Endothelial cell of umbilical vein (primary cell): Measurements from ENCODE around the gene PPCDC. TPM values are rescaled to one million over a fixed set of nuclear protein-coding genes. Genes with fewer than 3 reads are reported as not detected.

Experiments used
- Bru-seq: library from RNA; stranded (reverse); fragments of 400-500 nt; gene quantifications from one replicate; lab custom pipeline; 2021; lab: Mats Ljungman, UMichigan
- BruChase-seq, 2 experiments: library from RNA; stranded (reverse); fragments of 400-500 nt; gene quantifications; one replicate each; lab custom pipeline; 2021; lab: Mats Ljungman, UMichigan
- BruUV-seq: library from RNA; stranded (reverse); fragments of 400-500 nt; replicated peaks from 2 replicates; lab custom pipeline; 2021; lab: Mats Ljungman, UMichigan
- CTCF ChIA-PET: fragments of 300-600, 350-600 bp; sonication (Branson Sonifier 250); formaldehyde crosslinking; loops from one replicate; lab custom pipeline; 2021; ENCODE audit warnings: antibody characterized with exemption, inconsistent platforms; lab: Charles Lee
- POLR2A ChIA-PET: fragments of 300-600, 350-600 bp; sonication (Branson Sonifier 250); formaldehyde crosslinking; loops from one replicate; lab custom pipeline; 2021; ENCODE audit warnings: antibody characterized with exemption, inconsistent platforms; lab: Charles Lee
- DNase-seq: peaks from one replicate; pipeline ENCODE4 v3.0.0-alpha.2; 2011; ENCODE audit warnings: low read depth, low spot score
- FAIRE-seq: peaks from 2 replicates; lab custom pipeline; 2011; peaks lifted over from hg19 to GRCh38; lab: Jason Lieb, UNC
- H2AFZ ChIP-seq: 2 replicates; pipeline ENCODE4 v1.6.0; 2012; ENCODE audit warnings: low read depth, low read length, control low read depth, inconsistent platforms
- H3K27ac ChIP-seq: 2 replicates; pipeline ENCODE4 v1.5.1; 2011; ENCODE audit warnings: low read depth, mild to moderate bottlenecking, control low read depth, low read length, moderate library complexity; ENCODE audit not compliant: insufficient read depth
- H3K27me3 ChIP-seq, 2 experiments: 2 replicates each; pipeline versions ENCODE4 v1.6.0 to v1.6.1; 2011; ENCODE audit warnings: low read length in 2 of 2, mixed read lengths in 1 of 2; ENCODE audit not compliant: control insufficient read depth in 2 of 2, insufficient read depth in 2 of 2
- H3K36me3 ChIP-seq, 2 experiments: 2 replicates in 1 of 2; 3 replicates in 1 of 2; pipeline ENCODE4 v1.5.1; 2011; ENCODE audit warnings: low read length in 2 of 2, mild to moderate bottlenecking in 1 of 2, moderate library complexity in 1 of 2; ENCODE audit not compliant: control insufficient read depth in 2 of 2, insufficient read depth in 2 of 2; ENCODE audit errors: extremely low read depth in 1 of 2
- H3K4me1 ChIP-seq: 3 replicates; pipeline ENCODE4 v1.5.1; 2011; ENCODE audit warnings: mild to moderate bottlenecking, low read length; ENCODE audit not compliant: control insufficient read depth, insufficient read depth; ENCODE audit errors: extremely low read depth
- H3K4me2 ChIP-seq: 2 replicates; pipeline ENCODE4 v1.6.1; 2011; ENCODE audit warnings: low read length, control low read depth, mixed read lengths; ENCODE audit not compliant: insufficient read depth
- H3K4me3 ChIP-seq, 3 experiments: fragments of 200-600 bp in 1 of 3; sonication (generic), shearing (Covaris generic) in 1 of 3; replicated peaks in 1 of 3; 2 replicates each; pipeline ENCODE4 v1.5.1; 2011 to 2016; ENCODE audit warnings: control low read depth in 3 of 3, low read length in 3 of 3, mild to moderate bottlenecking in 2 of 3, inconsistent platforms in 1 of 3, low read depth in 1 of 3, moderate library complexity in 1 of 3; ENCODE audit not compliant: insufficient read depth in 1 of 3
- H3K79me2 ChIP-seq: 2 replicates; pipeline ENCODE4 v1.6.0; 2012; ENCODE audit warnings: low read length, inconsistent platforms; ENCODE audit not compliant: control insufficient read depth, insufficient read depth
- H3K9ac ChIP-seq: replicated peaks from 2 replicates; pipeline ENCODE3; 2011; ENCODE audit warnings: low read length, control low read depth; ENCODE audit not compliant: insufficient read depth; ENCODE audit errors: extremely low read depth
- H3K9me1 ChIP-seq: replicated peaks from 3 replicates; pipeline ENCODE4 v1.6.0; 2011; ENCODE audit warnings: mild to moderate bottlenecking, low read length; ENCODE audit not compliant: control insufficient read depth, insufficient read depth; ENCODE audit errors: extremely low read depth
- H3K9me3 ChIP-seq: replicated peaks from 2 replicates; pipeline ENCODE4 v1.5.1; 2012; ENCODE audit warnings: low read length, inconsistent platforms; ENCODE audit not compliant: control insufficient read depth, insufficient read depth
- H4K20me1 ChIP-seq: replicated peaks from 2 replicates; pipeline ENCODE3; 2011; ENCODE audit warnings: mild to moderate bottlenecking, low read length; ENCODE audit not compliant: control insufficient read depth, insufficient read depth; ENCODE audit errors: extremely low read depth
- FOS ChIP-seq: IDR thresholded peaks from 2 replicates; pipeline ENCODE4 v1.6.1; 2011; ENCODE audit warnings: mild to moderate bottlenecking, low read length, moderate library complexity, borderline replicate concordance; ENCODE audit not compliant: insufficient read depth
- MYC ChIP-seq: IDR thresholded peaks from one replicate; pipeline ENCODE4 v1.6.1; 2011; ENCODE audit warnings: mild to moderate bottlenecking, low read depth, low read length
- POLR2A ChIP-seq: IDR thresholded peaks from 2 replicates; pipeline ENCODE4 v1.6.1; 2012; ENCODE audit warnings: low read depth, mild to moderate bottlenecking, control low read depth, low read length
- POLR2AphosphoS5 ChIP-seq: IDR thresholded peaks from 2 replicates; pipeline ENCODE4 v1.6.1; 2012; ENCODE audit warnings: low read depth, mild to moderate bottlenecking, control low read depth, low read length, moderate library complexity; ENCODE audit not compliant: insufficient read depth
- dilution Hi-C: fragments of 300-500 bp; cut with MboI; formaldehyde crosslinking; loops from one replicate; pipeline ENCODE4 v1.15.0; 2019; ENCODE audit warnings: low sequenced_read_pairs; ENCODE audit not compliant: extremely low pct_ligation_motif_present
- intact Hi-C: fragments of 100-400 bp; cut with micrococcal nuclease; formaldehyde crosslinking; loops from one replicate; pipeline ENCODE4 v1.10.0; 2022
- long read RNA-seq: library from polyadenylated mRNA; stranded (forward); transcript quantifications from one replicate; pipeline ENCODE4 v2.0.0, GENCODE V29; 2021
- polyA minus RNA-seq, 3 experiments: library from RNA; depleted of rRNA, polyadenylated mRNA; stranded (reverse); fragments of >200 nt; gene quantifications; 1 replicate in 1 of 3; 2 replicates in 2 of 3; pipeline ENCODE4 v1.2.3, GENCODE V29; 2011
- polyA plus RNA-seq, 4 experiments: library from polyadenylated mRNA; depleted of rRNA in 3 of 4; stranded (reverse) in 3 of 4; unstranded in 1 of 4; fragments of >200 nt; gene quantifications; 2 replicates each; pipeline versions ENCODE4 v1.2.1 to v1.2.3, GENCODE V29; 2011 to 2012; ENCODE audit warnings: missing spikeins in 1 of 4
- total RNA-seq: library from RNA; stranded (reverse); gene quantifications from 2 replicates; pipeline ENCODE4 v1.2.3, GENCODE V29; 2021
- TF ChIP-seq, protein P1 (sequence below), 2 donors: IDR thresholded peaks; 1 replicate in 1 of 2; 2 replicates in 1 of 2; pipeline ENCODE4 v1.5.1; 2011; ENCODE audit warnings: low read length in 2 of 2, mild to moderate bottlenecking in 2 of 2, moderate library complexity in 2 of 2, control low read depth in 1 of 2, inconsistent platforms in 1 of 2, low read depth in 1 of 2; ENCODE audit not compliant: insufficient read depth in 1 of 2; ENCODE audit errors: extremely low read depth in 1 of 2
- TF ChIP-seq, protein P2 (sequence below): IDR thresholded peaks from 2 replicates; pipeline ENCODE4 v1.6.1; 2011; ENCODE audit not compliant: insufficient read depth, insufficient read length

Gene PPCDC, protein sequence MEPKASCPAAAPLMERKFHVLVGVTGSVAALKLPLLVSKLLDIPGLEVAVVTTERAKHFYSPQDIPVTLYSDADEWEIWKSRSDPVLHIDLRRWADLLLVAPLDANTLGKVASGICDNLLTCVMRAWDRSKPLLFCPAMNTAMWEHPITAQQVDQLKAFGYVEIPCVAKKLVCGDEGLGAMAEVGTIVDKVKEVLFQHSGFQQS
- total RNA-seq, result 14.5 and 16.8 TPM in 2 replicates
- polyA plus RNA-seq, result 21.4 and 23.0 TPM in 2 replicates
- polyA plus RNA-seq (2011; cell fraction: cytosol; rRNA removed), result 16.5 and 19.6 TPM in 2 replicates
- 24.6 and 25.8 TPM in 2 replicates for polyA plus RNA-seq (2011; cell fraction: nucleus; rRNA removed)
- polyA plus RNA-seq (2012), result 8.5 and 9.2 TPM in 2 replicates
- 10.1 and 13.0 TPM in 2 replicates for polyA minus RNA-seq
- polyA minus RNA-seq (2011; cell fraction: cytosol; rRNA and poly(A)+ RNA removed), result 7.5 TPM
- polyA minus RNA-seq (2011; cell fraction: nucleus; rRNA and poly(A)+ RNA removed), result 20.7 and 24.6 TPM in 2 replicates
- Bru-seq, nascent RNA, result percentile 62 among the genes with signal in this experiment
- percentile 58 among the genes with signal in this experiment for BruChase-seq, experiment 1, labeled RNA remaining after a 6-hour chase
- percentile 68 among the genes with signal in this experiment for BruChase-seq, experiment 2, labeled RNA remaining after a 2-hour chase
- long read RNA-seq, transcript PPCDC-201 (6 exons, 2,250 nt), result major isoform, 9 of 21 reads
- long read RNA-seq, partial matches to known transcripts, result 2 of 21 reads
- long read RNA-seq, other reads (novel, unspliced or antisense), result 1 of 21 reads

DNA sequence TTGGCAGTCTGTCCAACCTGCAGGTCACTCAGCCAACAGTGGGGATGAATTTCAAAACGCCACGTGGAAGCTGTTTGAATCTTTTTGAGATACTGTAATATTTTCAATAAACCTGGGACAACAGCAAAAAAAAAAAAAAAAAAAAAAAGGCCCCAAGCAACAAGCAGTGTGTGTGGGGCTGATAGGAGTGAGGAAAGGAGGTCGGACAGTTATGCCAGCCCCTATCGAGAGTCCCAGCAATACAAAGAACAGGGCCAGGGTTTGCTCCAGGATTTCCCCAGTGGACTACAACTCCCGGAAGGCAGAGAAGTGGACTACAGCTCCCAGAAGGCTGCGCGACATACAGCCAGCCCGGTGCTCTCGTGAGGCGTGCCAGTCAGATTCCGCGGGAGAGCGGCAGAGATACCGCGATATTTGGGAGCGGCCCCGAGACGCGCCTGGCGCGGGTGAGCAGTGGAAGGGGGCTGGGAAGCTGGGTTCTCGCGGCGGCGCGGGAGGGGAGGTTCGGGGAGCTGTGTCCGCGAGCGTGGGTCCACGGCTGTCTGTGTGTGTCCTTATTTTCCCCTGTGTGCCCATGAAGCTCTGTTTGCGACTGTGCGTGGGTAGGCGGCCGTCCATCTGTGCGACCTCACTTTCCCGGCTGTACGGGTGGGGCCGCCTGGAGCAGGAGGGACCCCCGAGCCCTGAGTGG lies at the start of gene PPCDC:
Gene PPCDC (plus strand): TSS at position 410 of the 691 bp plus-strand sequence. CDS start 4,729 bp downstream, outside the sequence.
- Histone ChIP-seq H3K4me3 (peak within 1 kb of the TSS; percentile 62 to 88 (median 81)), H3K4me1 (no peaks in the 10 kb centered on the region), H3K27me3 (no peaks in the 10 kb centered on the region), H3K79me2 (peaks cover 3% of the 10 kb centered on the region), H3K9ac (peak within 1 kb of the TSS; percentile 94), H2AFZ (peak within 1 kb of the TSS; percentile 82), H3K4me2 (peak within 1 kb of the TSS; percentile 62), H4K20me1 (no peaks in the 10 kb centered on the region), H3K9me1 (no peaks in the 10 kb centered on the region), H3K36me3 (no peaks in the 10 kb centered on the region), H3K9me3 (no peaks in the 10 kb centered on the region), H3K27ac (peak within 1 kb of the TSS; percentile 80)
- DNase-seq (peak; percentile 96), FAIRE-seq (peak; percentile 97)
- intact Hi-C loops (loop anchor here (2.0 to 10.0 kb wide), 4 partner anchors 27 to 604 kb away; partner anchors contain the start of gene SNUPN), dilution Hi-C loops (no loop called here)
- TF ChIP-seq, protein P1, sequence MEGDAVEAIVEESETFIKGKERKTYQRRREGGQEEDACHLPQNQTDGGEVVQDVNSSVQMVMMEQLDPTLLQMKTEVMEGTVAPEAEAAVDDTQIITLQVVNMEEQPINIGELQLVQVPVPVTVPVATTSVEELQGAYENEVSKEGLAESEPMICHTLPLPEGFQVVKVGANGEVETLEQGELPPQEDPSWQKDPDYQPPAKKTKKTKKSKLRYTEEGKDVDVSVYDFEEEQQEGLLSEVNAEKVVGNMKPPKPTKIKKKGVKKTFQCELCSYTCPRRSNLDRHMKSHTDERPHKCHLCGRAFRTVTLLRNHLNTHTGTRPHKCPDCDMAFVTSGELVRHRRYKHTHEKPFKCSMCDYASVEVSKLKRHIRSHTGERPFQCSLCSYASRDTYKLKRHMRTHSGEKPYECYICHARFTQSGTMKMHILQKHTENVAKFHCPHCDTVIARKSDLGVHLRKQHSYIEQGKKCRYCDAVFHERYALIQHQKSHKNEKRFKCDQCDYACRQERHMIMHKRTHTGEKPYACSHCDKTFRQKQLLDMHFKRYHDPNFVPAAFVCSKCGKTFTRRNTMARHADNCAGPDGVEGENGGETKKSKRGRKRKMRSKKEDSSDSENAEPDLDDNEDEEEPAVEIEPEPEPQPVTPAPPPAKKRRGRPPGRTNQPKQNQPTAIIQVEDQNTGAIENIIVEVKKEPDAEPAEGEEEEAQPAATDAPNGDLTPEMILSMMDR (IDR thresholded peaks at IDR 0.05; ENCODE audit: extremely low read depth in 1 of 2, insufficient read depth in 1 of 2, low read depth in 1 of 2, low read length in 2 of 2), result no peak
- TF ChIP-seq POLR2AphosphoS5 (peak; percentile 98), POLR2A (peak; percentile 97), FOS (no peak), MYC (peak; percentile 66)
- TF ChIP-seq, protein P2, sequence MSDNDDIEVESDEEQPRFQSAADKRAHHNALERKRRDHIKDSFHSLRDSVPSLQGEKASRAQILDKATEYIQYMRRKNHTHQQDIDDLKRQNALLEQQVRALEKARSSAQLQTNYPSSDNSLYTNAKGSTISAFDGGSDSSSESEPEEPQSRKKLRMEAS, result no peak
- ChIA-PET CTCF (interaction anchor here (0.9 to 1.8 kb wide), 10 partner anchors 14 to 345 kb away, joined by 3 to 9 read pairs (median 4); partner anchors contain the start of genes C15orf39, RPP25 and SCAMP5), POLR2A (interaction anchor here (0.5 to 1.5 kb wide), 5 partner anchors 17 to 227 kb away, joined by 4 to 5 read pairs (median 5); partner anchors contain the start of gene C15orf39)
- no TSS peak for BruUV-seq
